PC-9 (cell line): ENCODE data around the gene SLC26A11. TPM values are rescaled to one million over a fixed set of nuclear protein-coding genes. Genes with fewer than 3 reads are reported as not detected.

Experiments
- BruUV-seq: library from RNA; stranded (reverse); fragments of 400-500 nt; replicated peaks from 2 replicates; lab custom pipeline; 2021; lab: Mats Ljungman, UMichigan
- CTCF ChIA-PET: fragments of 300-600 bp; sonication (Branson Sonifier 250); formaldehyde crosslinking; loops from one replicate; lab custom pipeline; 2022; ENCODE audit warnings: antibody characterized with exemption; lab: Charles Lee
- POLR2A ChIA-PET: fragments of 300-600 bp; sonication (Branson Sonifier 250); formaldehyde crosslinking; loops from one replicate; lab custom pipeline; 2022; ENCODE audit warnings: antibody characterized with exemption; ENCODE audit not compliant: unreplicated experiment; lab: Charles Lee
- DNase-seq, 2 experiments: peaks; one replicate each; pipeline versions ENCODE4 v3.0.0 to v3.0.0-alpha.2; 2015 to 2022; ENCODE audit warnings: mixed read lengths in 1 of 2
- H2AFZ ChIP-seq: fragments of 200-600 bp; sonication (generic); 2 replicates; pipeline ENCODE4 v1.8.1; 2017; ENCODE audit warnings: antibody characterized with exemption
- H3F3A ChIP-seq: fragments of 200-600 bp; sonication (generic); 2 replicates; pipeline ENCODE4 v1.8.1; 2017; ENCODE audit warnings: antibody characterized with exemption, mild to moderate bottlenecking, low read depth; ENCODE audit not compliant: insufficient read depth
- H3K27ac ChIP-seq: fragments of 200-600 bp; sonication (generic); 2 replicates; pipeline ENCODE4 v1.6.1; 2016; ENCODE audit warnings: mixed run types
- H3K27me3 ChIP-seq: fragments of 200-600 bp; sonication (generic); 2 replicates; pipeline ENCODE4 v1.6.1; 2016; ENCODE audit warnings: low read depth, mixed run types; ENCODE audit not compliant: insufficient read depth
- H3K36me3 ChIP-seq: fragments of 200-600 bp; sonication (generic); 2 replicates; pipeline ENCODE4 v1.6.1; 2016; ENCODE audit warnings: low read depth, mixed run types
- H3K4me1 ChIP-seq: fragments of 200-600 bp; sonication (generic); replicated peaks from 2 replicates; pipeline ENCODE4 v1.6.1; 2016; ENCODE audit warnings: mixed run types; ENCODE audit not compliant: insufficient read depth
- H3K4me2 ChIP-seq: fragments of 200-600 bp; sonication (generic); 2 replicates; pipeline ENCODE4 v1.6.1; 2017; ENCODE audit warnings: mixed run types
- H3K4me3 ChIP-seq: fragments of 200-600 bp; sonication (generic); 2 replicates; pipeline ENCODE4 v1.6.1; 2016; ENCODE audit warnings: mixed run types
- H3K79me2 ChIP-seq: fragments of 200-600 bp; sonication (generic); 2 replicates; pipeline ENCODE4 v1.6.1; 2017; ENCODE audit warnings: low read depth, mixed run types
- H3K9me2 ChIP-seq: fragments of 200-600 bp; sonication (generic); 2 replicates; pipeline ENCODE4 v1.8.1; 2017; ENCODE audit warnings: mild to moderate bottlenecking; ENCODE audit not compliant: insufficient read depth
- H3K9me3 ChIP-seq: fragments of 200-600 bp; sonication (generic); 2 replicates; pipeline ENCODE4 v1.8.1; 2016; ENCODE audit warnings: low read depth; ENCODE audit not compliant: insufficient read depth
- H4K20me1 ChIP-seq: fragments of 200-600 bp; sonication (generic); 2 replicates; pipeline ENCODE4 v1.8.1; 2017; ENCODE audit not compliant: insufficient read depth
- CTCF ChIP-seq: fragments of 200-600 bp; sonication (generic); conservative IDR thresholded peaks from 2 replicates; pipeline ENCODE4 v1.6.1; 2017; ENCODE audit warnings: mixed run types, antibody characterized with exemption, mild to moderate bottlenecking, moderate library complexity
- EZH2 ChIP-seq: fragments of 200-600 bp; sonication (generic); IDR thresholded peaks from 2 replicates; pipeline ENCODE4 v1.8.0; 2017; ENCODE audit warnings: antibody characterized with exemption, low read depth
- intact Hi-C: fragments of 100-400 bp; cut with micrococcal nuclease; formaldehyde crosslinking; loops from one replicate; pipeline ENCODE4 v1.10.0; 2022; ENCODE audit not compliant: unreplicated experiment
- total RNA-seq: library from RNA; stranded (reverse); gene quantifications from 2 replicates; pipeline ENCODE4 v1.2.3, GENCODE V29; 2021

SLC26A11 gene
- total RNA-seq, 1 experiment from 2014 or later = 12.4 TPM

GRCh38 chr17:80228477-80228876, 8.2 kb downstream of the SLC26A11 start:
- no peaks in the 10 kb centered on the region for H3K4me1 ChIP-seq
- CTCF ChIA-PET = no interaction called here
- no peaks in the 10 kb centered on the region for H3K27me3 ChIP-seq
- no peaks in the 10 kb centered on the region for H3K9me2 ChIP-seq
- no peak overlapping the region for H3K4me2 ChIP-seq
- no peaks in the 10 kb centered on the region for H3K79me2 ChIP-seq
- H3K4me3 ChIP-seq = no peak overlapping the region
- BruUV-seq = no TSS peak
- POLR2A ChIA-PET = interaction anchor here (0.6 kb wide), 1 partner anchor 8 kb away, joined by 4 read pairs; the partner anchor contains the start of gene SLC26A11
- no peaks in the 10 kb centered on the region for H4K20me1 ChIP-seq
- H3K27ac ChIP-seq = no peak overlapping the region
- H3K9me3 ChIP-seq = no peaks in the 10 kb centered on the region; the same call in 1 of the 2 replicates
- TF ChIP-seq CTCF (no peak), EZH2 (no peak)
- no peaks in the 10 kb centered on the region for H3K36me3 ChIP-seq
- DNase-seq = no peak
- no peak overlapping the region for H2AFZ ChIP-seq
- no peaks in the 10 kb centered on the region for H3F3A ChIP-seq
- intact Hi-C loops = no loop called here

GRCh38 chr17:80229011-80229410, 8.8 kb downstream of the SLC26A11 start:
- ChIA-PET POLR2A (interaction anchor here (0.6 kb wide), 2 partner anchors 9 to 123 kb away, joined by 4 read pairs; partner anchors contain the start of gene SLC26A11), CTCF (interaction anchor here (0.7 kb wide), 1 partner anchor 228 kb away, joined by 7 read pairs; no protein-coding TSS in a partner anchor)
- Histone ChIP-seq H3K4me2 (no peak overlapping the region), H3F3A (no peaks in the 10 kb centered on the region), H3K4me1 (no peaks in the 10 kb centered on the region), H3K79me2 (no peaks in the 10 kb centered on the region), H3K27me3 (no peaks in the 10 kb centered on the region), H3K36me3 (no peaks in the 10 kb centered on the region), H3K27ac (no peak overlapping the region), H3K9me3 (no peaks in the 10 kb centered on the region; the same call in 1 of the 2 replicates), H3K9me2 (no peaks in the 10 kb centered on the region), H3K4me3 (no peak overlapping the region), H2AFZ (no peak overlapping the region), H4K20me1 (no peaks in the 10 kb centered on the region)
- BruUV-seq = no TSS peak
- intact Hi-C loops = no loop called here
- TF ChIP-seq EZH2 (no peak), CTCF (no peak)
- DNase-seq = no peak

GRCh38 chr17:80232438-80232837, 12.2 kb downstream of the SLC26A11 start:
- Histone ChIP-seq H4K20me1 (no peaks in the 10 kb centered on the region), H3K9me3 (no peaks in the 10 kb centered on the region; the same call in 1 of the 2 replicates), H3K79me2 (no peaks in the 10 kb centered on the region), H3K27ac (no peak overlapping the region), H2AFZ (no peak overlapping the region), H3K4me3 (no peak overlapping the region), H3K9me2 (no peaks in the 10 kb centered on the region), H3K4me1 (no peaks in the 10 kb centered on the region), H3K36me3 (no peaks in the 10 kb centered on the region), H3K4me2 (no peak overlapping the region), H3F3A (no peaks in the 10 kb centered on the region), H3K27me3 (no peaks in the 10 kb centered on the region)
- intact Hi-C loops = no loop called here
- ChIA-PET POLR2A (no interaction called here), CTCF (no interaction called here)
- DNase-seq = no peak
- TF ChIP-seq CTCF (no peak), EZH2 (no peak)
- no TSS peak for BruUV-seq
